Hepatocyte (in vitro differentiated cells): ENCODE data around the gene ABHD8.

Experiments used
- CTCF ChIP-seq: fragments of 200-600 bp; sonication (generic); IDR thresholded peaks from 2 replicates; pipeline ENCODE4 v1.5.1; 2016; ENCODE audit warnings: antibody characterized with exemption, mild to moderate bottlenecking; ENCODE audit not compliant: poor library complexity
- EZH2 ChIP-seq: fragments of 200-600 bp; sonication (generic); IDR thresholded peaks from 2 replicates; pipeline ENCODE4 v1.6.1; 2016; ENCODE audit warnings: antibody characterized with exemption, mild to moderate bottlenecking, borderline replicate concordance

- no peak for TF ChIP-seq CTCF
- TF ChIP-seq EZH2: no peak
Observed at GRCh38 chr19:17255150-17255621, 48.0 kb downstream of the ABHD8 start.
